ENCODE data around the gene SLC15A4. TPM values are rescaled to one million over a fixed set of nuclear protein-coding genes. Genes with fewer than 3 reads are reported as not detected.
"Not testable (repeated sequence)": the region's sequence is repeated elsewhere in the genome, so short reads cannot be mapped to it uniquely, and the experiment has no call there.

Gene SLC15A4
- total RNA-seq, 1 donor: 52.5 TPM

DNA sequence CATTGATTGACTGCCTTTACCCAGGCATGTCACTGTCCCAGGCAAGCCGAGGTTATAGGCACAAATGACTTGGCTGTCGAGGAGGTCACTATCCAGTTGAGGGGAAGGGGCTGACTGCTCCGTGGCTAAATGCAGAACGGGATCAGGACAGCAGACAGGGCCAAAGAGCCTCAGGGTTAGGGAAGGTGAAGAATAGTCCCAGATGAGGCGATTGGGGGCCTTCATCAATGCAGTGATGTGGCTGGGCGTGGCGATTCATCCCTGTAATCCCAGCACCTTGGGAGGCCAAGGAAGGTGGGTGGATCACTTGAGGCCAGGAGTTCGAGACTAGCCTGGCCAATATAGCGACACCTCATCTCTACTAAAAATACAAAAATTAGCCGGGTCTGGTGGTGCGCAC, 18.8 kb upstream of the SLC15A4 start:
- no peaks in the 10 kb centered on the region for H3K27me3 ChIP-seq (ENCODE audit: insufficient read depth, low read length)
- no peaks in the 10 kb centered on the region for H3K4me1 ChIP-seq (ENCODE audit: insufficient read depth, low read length)
- H3K36me3 ChIP-seq (ENCODE audit: insufficient read depth, low read length): no peaks in the 10 kb centered on the region
- H3K4me2 ChIP-seq (ENCODE audit: insufficient read depth, low read length): no peak overlapping the region
- no peak overlapping the region for H2AFZ ChIP-seq (ENCODE audit: low read length)
- no peak overlapping the region for H3K27ac ChIP-seq (ENCODE audit: low read depth, low read length)
- no peak overlapping the region for H3K4me3 ChIP-seq (ENCODE audit: insufficient read depth, low read length)
- no peaks in the 10 kb centered on the region for H4K20me1 ChIP-seq (ENCODE audit: insufficient read depth, low read length)
- no peaks in the 10 kb centered on the region for H3K9me3 ChIP-seq (ENCODE audit: low read depth, low read length)
- TF ChIP-seq, protein P1, sequence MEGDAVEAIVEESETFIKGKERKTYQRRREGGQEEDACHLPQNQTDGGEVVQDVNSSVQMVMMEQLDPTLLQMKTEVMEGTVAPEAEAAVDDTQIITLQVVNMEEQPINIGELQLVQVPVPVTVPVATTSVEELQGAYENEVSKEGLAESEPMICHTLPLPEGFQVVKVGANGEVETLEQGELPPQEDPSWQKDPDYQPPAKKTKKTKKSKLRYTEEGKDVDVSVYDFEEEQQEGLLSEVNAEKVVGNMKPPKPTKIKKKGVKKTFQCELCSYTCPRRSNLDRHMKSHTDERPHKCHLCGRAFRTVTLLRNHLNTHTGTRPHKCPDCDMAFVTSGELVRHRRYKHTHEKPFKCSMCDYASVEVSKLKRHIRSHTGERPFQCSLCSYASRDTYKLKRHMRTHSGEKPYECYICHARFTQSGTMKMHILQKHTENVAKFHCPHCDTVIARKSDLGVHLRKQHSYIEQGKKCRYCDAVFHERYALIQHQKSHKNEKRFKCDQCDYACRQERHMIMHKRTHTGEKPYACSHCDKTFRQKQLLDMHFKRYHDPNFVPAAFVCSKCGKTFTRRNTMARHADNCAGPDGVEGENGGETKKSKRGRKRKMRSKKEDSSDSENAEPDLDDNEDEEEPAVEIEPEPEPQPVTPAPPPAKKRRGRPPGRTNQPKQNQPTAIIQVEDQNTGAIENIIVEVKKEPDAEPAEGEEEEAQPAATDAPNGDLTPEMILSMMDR (IDR thresholded peaks at IDR 0.05; ENCODE audit: extremely low read depth, low read depth, low read length): no peak
- DNase-seq (ENCODE audit: insufficient read length, low spot score, missing footprints): no peak
- no peaks in the 10 kb centered on the region for H3K79me2 ChIP-seq (ENCODE audit: insufficient read depth, low read length)

DNA sequence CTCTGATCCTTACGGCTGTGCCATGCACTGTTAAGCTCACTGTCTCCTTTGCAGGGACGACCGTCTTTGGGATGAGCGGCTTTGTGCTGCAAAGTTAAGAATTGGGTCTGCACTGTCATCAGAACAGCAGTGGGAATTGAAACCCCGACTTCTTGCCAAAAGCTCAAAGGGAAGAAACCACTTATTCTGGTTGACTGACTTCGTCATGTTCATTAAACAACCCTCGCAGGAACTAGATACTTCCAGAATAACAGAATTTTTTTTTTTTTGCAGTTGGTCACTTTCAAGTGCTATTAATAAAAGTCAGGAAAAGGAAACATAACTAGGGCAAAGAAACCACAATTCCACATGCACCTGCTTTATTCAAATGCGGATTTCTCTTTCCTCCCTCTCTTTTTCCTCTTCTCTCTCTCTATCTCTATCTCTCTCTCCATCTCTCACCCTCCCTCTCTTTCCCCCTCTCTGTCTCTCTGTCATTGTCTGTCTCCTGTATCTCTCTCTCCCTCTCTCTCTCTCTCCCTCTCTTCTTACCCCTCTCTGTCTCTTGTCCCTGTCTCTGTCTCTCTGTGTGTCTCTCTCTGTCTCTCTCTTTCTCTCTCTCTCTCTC, 17.2 kb upstream of the SLC15A4 start:
- Histone ChIP-seq H3K4me3 (ENCODE audit: insufficient read depth, low read length) (no peak overlapping the region), H3K9me3 (ENCODE audit: low read depth, low read length) (no peaks in the 10 kb centered on the region), H3K27ac (ENCODE audit: low read depth, low read length) (no peak overlapping the region), H3K4me1 (ENCODE audit: insufficient read depth, low read length) (no peaks in the 10 kb centered on the region), H3K27me3 (ENCODE audit: insufficient read depth, low read length) (no peaks in the 10 kb centered on the region), H2AFZ (ENCODE audit: low read length) (no peak overlapping the region), H3K36me3 (ENCODE audit: insufficient read depth, low read length) (no peaks in the 10 kb centered on the region), H4K20me1 (ENCODE audit: insufficient read depth, low read length) (no peaks in the 10 kb centered on the region), H3K79me2 (ENCODE audit: insufficient read depth, low read length) (no peaks in the 10 kb centered on the region), H3K4me2 (ENCODE audit: insufficient read depth, low read length) (no peak overlapping the region)
- TF ChIP-seq, protein P1 (IDR thresholded peaks at IDR 0.05; ENCODE audit: extremely low read depth, low read depth, low read length): no peak
- DNase-seq (ENCODE audit: insufficient read length, low spot score, missing footprints): no peak

DNA sequence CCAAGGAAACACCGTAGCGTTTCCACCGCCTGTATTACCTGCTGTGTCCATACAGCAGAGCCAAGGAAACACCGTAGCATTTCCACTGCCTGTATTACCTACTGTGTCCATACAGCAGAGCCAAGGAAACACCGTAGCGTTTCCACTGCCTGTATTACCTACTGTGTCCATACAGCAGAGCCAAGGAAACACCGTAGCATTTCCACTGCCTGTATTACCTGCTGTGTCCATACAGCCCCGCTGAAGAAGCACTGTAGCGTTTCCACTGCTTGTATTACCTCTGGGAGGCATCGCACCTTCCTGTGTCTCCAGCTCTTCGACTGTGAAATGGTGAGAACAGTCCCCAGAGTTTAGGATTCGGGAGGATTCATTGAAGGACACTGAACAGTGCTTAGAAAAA, 16.1 kb upstream of the SLC15A4 start:
- not testable (repeated sequence) for H3K27ac ChIP-seq (ENCODE audit: low read depth, low read length); H4K20me1 ChIP-seq (ENCODE audit: insufficient read depth, low read length); H3K4me1 ChIP-seq (ENCODE audit: insufficient read depth, low read length); H3K36me3 ChIP-seq (ENCODE audit: insufficient read depth, low read length); H3K9me3 ChIP-seq (ENCODE audit: low read depth, low read length); H3K4me2 ChIP-seq (ENCODE audit: insufficient read depth, low read length); H2AFZ ChIP-seq (ENCODE audit: low read length); H3K4me3 ChIP-seq (ENCODE audit: insufficient read depth, low read length); H3K27me3 ChIP-seq (ENCODE audit: insufficient read depth, low read length); H3K79me2 ChIP-seq (ENCODE audit: insufficient read depth, low read length); DNase-seq (ENCODE audit: insufficient read length, low spot score, missing footprints)

DNA sequence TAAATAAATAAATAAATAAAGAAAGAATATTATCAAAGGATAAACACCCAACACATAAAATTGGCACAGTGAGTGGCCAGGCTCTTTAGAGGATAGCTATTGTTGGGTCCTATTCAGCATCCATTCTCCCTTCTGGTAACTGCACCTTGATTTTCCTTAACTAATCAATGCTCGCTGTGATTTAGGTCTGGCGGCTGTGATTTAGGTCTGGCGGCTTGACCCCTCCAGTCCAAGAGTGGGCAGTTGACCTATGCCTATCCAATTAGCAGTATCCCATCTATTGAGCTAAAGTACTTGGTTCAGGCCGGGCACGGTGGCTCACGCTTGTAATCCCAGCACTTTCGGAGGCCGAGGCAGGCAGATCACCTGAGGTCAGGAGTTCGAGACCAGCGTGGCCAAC, 9.7 kb upstream of the SLC15A4 start:
- TF ChIP-seq, protein P1 (IDR thresholded peaks at IDR 0.05; ENCODE audit: extremely low read depth, low read depth, low read length): no peak
- H3K27me3 ChIP-seq (ENCODE audit: insufficient read depth, low read length): no peaks in the 10 kb centered on the region

More for the DNA sequence above, 9.7 kb upstream of the SLC15A4 start:
- H3K36me3 ChIP-seq (ENCODE audit: insufficient read depth, low read length): no peaks in the 10 kb centered on the region
- H3K4me2 ChIP-seq (ENCODE audit: insufficient read depth, low read length): no peak overlapping the region
- DNase-seq (ENCODE audit: insufficient read length, low spot score, missing footprints): no peak
- no peak overlapping the region for H2AFZ ChIP-seq (ENCODE audit: low read length)
- no peaks in the 10 kb centered on the region for H3K4me1 ChIP-seq (ENCODE audit: insufficient read depth, low read length)
- no peak overlapping the region for H3K27ac ChIP-seq (ENCODE audit: low read depth, low read length)
- no peaks in the 10 kb centered on the region for H3K9me3 ChIP-seq (ENCODE audit: low read depth, low read length)
- no peak overlapping the region for H3K4me3 ChIP-seq (ENCODE audit: insufficient read depth, low read length)
- no peaks in the 10 kb centered on the region for H3K79me2 ChIP-seq (ENCODE audit: insufficient read depth, low read length)
- H4K20me1 ChIP-seq (ENCODE audit: insufficient read depth, low read length): no peaks in the 10 kb centered on the region

Measured in osteoblast (primary cell).